Measurements from ENCODE around the gene THAP8. TPM values are rescaled to one million over a fixed set of nuclear protein-coding genes. Genes with fewer than 3 reads are reported as not detected.

Gene THAP8
- total RNA-seq, 1 donor: 4.1 TPM

DNA sequence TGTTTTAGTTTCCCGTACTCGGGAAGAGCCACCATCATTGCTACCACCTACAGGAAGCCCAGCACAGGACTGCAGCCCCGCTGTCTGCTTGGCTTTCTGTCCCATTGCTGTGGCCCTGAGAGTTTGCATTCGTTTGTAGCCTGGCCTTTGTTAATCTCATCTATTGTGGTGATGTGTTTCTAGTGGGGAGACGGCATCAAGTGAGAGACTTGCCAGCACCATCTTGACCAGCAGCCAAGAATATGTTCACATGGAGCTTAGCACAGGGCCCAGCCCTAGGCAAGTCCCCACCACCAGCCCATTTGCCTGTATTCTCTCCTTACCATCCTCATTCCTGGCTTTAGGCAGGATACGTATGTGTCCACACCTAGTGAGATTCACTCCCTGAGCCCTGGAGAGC lies 39.6 kb upstream of the THAP8 start:
- no peak for TF ChIP-seq CTCF (IDR thresholded peaks at IDR 0.05; ENCODE audit: insufficient read depth, low read length)
- peak; percentile 32 for DNase-seq (ENCODE audit: low read depth)
- H3K4me3 ChIP-seq (ENCODE audit: low read depth, low read length): no peak overlapping the region

GRCh38 chr19:36093146-36093662 lies 39.1 kb upstream of the THAP8 start:
- DNase-seq (ENCODE audit: low read depth): no peak
- no peak overlapping the region for H3K4me3 ChIP-seq (ENCODE audit: low read depth, low read length)
- TF ChIP-seq CTCF (IDR thresholded peaks at IDR 0.05; ENCODE audit: insufficient read depth, low read length): no peak

DNA sequence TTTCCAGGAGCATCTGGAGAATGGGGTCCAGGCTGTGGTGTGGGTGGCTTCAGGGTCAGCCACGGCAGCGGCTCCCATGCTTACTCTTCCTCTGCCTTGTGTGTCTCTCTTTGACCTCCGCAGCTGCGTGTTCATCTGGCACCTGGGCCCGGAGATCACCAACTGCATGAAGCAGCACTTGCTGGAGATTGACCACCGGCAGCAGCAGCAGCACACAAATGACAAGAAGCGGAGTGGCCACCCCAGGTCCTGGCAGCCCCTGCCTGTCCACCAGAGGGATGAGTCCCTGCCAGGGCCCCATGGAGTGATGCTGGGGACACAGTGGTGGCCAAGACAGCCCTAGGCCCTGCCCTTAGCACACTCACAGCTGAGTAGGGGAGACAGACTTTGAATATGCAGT lies 38.5 kb upstream of the THAP8 start:
- DNase-seq (ENCODE audit: low read depth): no peak
- H3K4me3 ChIP-seq (ENCODE audit: low read depth, low read length): no peak overlapping the region
- TF ChIP-seq CTCF (IDR thresholded peaks at IDR 0.05; ENCODE audit: insufficient read depth, low read length): no peak

- TF ChIP-seq CTCF (IDR thresholded peaks at IDR 0.05; ENCODE audit: insufficient read depth, low read length): no peak
- no peak overlapping the region for H3K4me3 ChIP-seq (ENCODE audit: low read depth, low read length)
- no peak for DNase-seq (ENCODE audit: low read depth)
These were observed 37.0 kb upstream of the THAP8 start for GRCh38 chr19:36090910-36091695.

DNA sequence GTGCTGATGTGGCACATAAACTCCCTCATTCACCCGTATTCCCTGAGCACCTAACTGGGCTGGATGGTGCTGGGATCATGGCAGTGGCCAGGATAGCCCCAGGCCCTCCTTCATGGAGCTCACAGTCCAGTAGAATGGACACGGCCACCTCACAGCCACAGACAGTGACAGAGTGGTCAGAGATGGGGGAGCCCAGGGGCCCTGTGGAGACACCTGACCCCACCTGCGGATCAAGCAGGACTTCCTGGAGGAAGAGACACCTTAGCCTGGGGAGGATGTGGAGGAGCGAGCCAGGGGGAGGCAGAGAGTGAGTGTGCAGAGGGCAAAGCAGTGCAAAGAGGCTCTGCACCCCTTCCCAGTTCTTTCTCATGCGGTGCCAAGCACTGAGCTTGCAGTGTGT lies 35.8 kb upstream of the THAP8 start:
- DNase-seq (ENCODE audit: low read depth): no peak
- no peak overlapping the region for H3K4me3 ChIP-seq (ENCODE audit: low read depth, low read length)
- TF ChIP-seq CTCF (IDR thresholded peaks at IDR 0.05; ENCODE audit: insufficient read depth, low read length): no peak

DNA sequence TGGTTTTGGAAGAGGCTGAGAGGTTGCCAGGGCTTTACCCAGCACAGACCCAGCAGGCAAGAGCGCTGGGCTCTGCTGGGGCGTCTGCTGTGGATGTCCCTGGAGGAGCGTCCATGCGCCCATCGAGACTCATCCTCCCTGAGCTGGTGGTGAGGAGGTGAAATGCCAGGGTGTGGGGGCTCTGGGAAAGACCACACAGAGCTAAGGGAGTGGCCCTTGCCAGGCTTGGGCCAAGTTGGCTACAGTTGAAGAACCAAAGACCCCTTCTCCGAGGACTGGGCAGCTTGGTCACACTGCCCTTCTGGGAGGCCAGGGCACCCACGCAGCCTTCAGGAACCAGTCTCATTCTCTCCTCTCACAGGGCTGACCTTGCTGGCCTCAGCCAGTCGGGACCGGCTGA lies 32.2 kb upstream of the THAP8 start:
- no peak overlapping the region for H3K4me3 ChIP-seq (ENCODE audit: low read depth, low read length)
- TF ChIP-seq CTCF (IDR thresholded peaks at IDR 0.05; ENCODE audit: insufficient read depth, low read length): no peak
- no peak for DNase-seq (ENCODE audit: low read depth)

All from fibroblast of the aortic adventitia (primary cell).